ENCODE data around the gene OR1F1. TPM values are rescaled to one million over a fixed set of nuclear protein-coding genes. Genes with fewer than 3 reads are reported as not detected.

OR1F1 gene
- total RNA-seq, 1 experiment from 2014 or later, result not detected

DNA sequence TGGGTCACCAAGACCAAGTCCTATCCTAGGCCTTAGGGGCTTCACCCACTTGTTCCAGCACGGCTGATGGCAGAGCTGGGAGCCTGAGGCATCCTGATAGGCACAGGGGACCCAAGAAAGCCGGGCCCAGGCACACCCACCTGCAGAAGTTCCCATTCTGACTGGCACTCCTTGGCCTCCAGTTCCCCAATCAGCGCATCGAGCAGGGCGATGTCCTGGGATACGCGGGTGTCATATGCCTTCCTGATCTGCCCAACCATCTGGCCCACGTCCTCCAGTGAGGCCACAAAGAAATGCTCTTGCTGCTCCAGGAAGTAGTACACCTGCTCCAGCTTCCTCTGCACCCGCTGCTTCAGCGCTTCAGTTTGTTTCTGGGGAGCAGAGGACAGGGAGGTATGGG is 58.9 kb downstream of the OR1F1 start:
- Histone ChIP-seq H3K14ac (ENCODE audit: insufficient read depth, low read length) (no peak overlapping the region), H2AK5ac (ENCODE audit: insufficient read length, low read length) (no peak overlapping the region), H3K27me3 (ENCODE audit: insufficient read depth, low read length) (no peaks in the 10 kb centered on the region), H3K79me1 (ENCODE audit: insufficient read depth, low read depth, low read length, poor library complexity, severe bottlenecking) (no peaks in the 10 kb centered on the region), H3K4me2 (ENCODE audit: insufficient read depth, insufficient read length, low read length) (no peak overlapping the region), H3K18ac (ENCODE audit: insufficient read length, low read depth, low read length) (no peak overlapping the region), H2AFZ (ENCODE audit: low read length) (no peak overlapping the region), H3K79me2 (ENCODE audit: insufficient read depth, low read length) (no peaks in the 10 kb centered on the region), H2BK15ac (ENCODE audit: low read depth, low read length) (no peak overlapping the region), H3K9ac (ENCODE audit: extremely low read depth, insufficient read length, low read length) (no peak overlapping the region), H3T11ph (ENCODE audit: low read length) (no peak overlapping the region), H4K20me1 (ENCODE audit: control insufficient read depth, insufficient read depth, insufficient read length) (no peaks in the 10 kb centered on the region), H3K27ac (ENCODE audit: insufficient read length, low read depth, low read length) (no peak overlapping the region), H3K4ac (ENCODE audit: low read depth, low read length) (no peak overlapping the region), H3K9me3 (ENCODE audit: control insufficient read depth, low read depth, low read length) (no peaks in the 10 kb centered on the region), H3K56ac (ENCODE audit: insufficient read length, low read depth, low read length) (no peak overlapping the region), H3K23ac (ENCODE audit: insufficient read length, low read depth, low read length) (no peak overlapping the region), H2BK5ac (ENCODE audit: insufficient read length, low read length) (no peak overlapping the region), H4K5ac (ENCODE audit: insufficient read length, low read depth, low read length) (no peak overlapping the region), H4K91ac (ENCODE audit: insufficient read length, low read depth, low read length) (no peak overlapping the region), H3K23me2 (ENCODE audit: insufficient read length, low read depth, low read length, poor library complexity, severe bottlenecking) (no peaks in the 10 kb centered on the region), H3K4me1 (ENCODE audit: insufficient read depth, low read length) (no peaks in the 10 kb centered on the region), H4K8ac (replicated peaks; ENCODE audit: insufficient read length, low read depth, low read length) (no peak overlapping the region), H2BK12ac (ENCODE audit: insufficient read length, low read depth, low read length) (no peak overlapping the region), H2BK120ac (ENCODE audit: low read depth, low read length, poor library complexity, severe bottlenecking) (no peak overlapping the region), H2BK20ac (ENCODE audit: low read depth, low read length, poor library complexity, severe bottlenecking) (no peak overlapping the region)
- Mint-ChIP-seq H3K27ac (no peak overlapping the region), H3K9me3 (peaks cover 71 to 80% of the 10 kb centered on the region in 2 experiments), H3K36me3 (ENCODE audit: insufficient read depth in 1 of 3, low read depth in 3 of 3) (peaks cover 0 to 4% (median 0%) of the 10 kb centered on the region in 3 experiments; a peak in 3 of 7 replicates), H3K4me3 (no peak overlapping the region), H3K4me1 (no peaks in the 10 kb centered on the region), H3K27me3 (ENCODE audit: low read depth) (peaks cover 23% of the 10 kb centered on the region)
- whole genome bisulfite sequencing (ENCODE audit: extremely low coverage, insufficient read length, low lambda C conversion rate), result no CpG with 5 or more reads among the region's 10 CpGs
- TF ChIP-seq, protein P1, sequence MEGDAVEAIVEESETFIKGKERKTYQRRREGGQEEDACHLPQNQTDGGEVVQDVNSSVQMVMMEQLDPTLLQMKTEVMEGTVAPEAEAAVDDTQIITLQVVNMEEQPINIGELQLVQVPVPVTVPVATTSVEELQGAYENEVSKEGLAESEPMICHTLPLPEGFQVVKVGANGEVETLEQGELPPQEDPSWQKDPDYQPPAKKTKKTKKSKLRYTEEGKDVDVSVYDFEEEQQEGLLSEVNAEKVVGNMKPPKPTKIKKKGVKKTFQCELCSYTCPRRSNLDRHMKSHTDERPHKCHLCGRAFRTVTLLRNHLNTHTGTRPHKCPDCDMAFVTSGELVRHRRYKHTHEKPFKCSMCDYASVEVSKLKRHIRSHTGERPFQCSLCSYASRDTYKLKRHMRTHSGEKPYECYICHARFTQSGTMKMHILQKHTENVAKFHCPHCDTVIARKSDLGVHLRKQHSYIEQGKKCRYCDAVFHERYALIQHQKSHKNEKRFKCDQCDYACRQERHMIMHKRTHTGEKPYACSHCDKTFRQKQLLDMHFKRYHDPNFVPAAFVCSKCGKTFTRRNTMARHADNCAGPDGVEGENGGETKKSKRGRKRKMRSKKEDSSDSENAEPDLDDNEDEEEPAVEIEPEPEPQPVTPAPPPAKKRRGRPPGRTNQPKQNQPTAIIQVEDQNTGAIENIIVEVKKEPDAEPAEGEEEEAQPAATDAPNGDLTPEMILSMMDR (conservative IDR thresholded peaks at IDR 0.05), result no peak
- no peak for DNase-seq
